K562 (cell line): ENCODE measurements around the gene ZMPSTE24. TPM values are rescaled to one million over a fixed set of nuclear protein-coding genes. Genes with fewer than 3 reads are reported as not detected.

ENCODE experiments used
- CXXC5 ChIP-seq: fragments of 250-450 bp; sonication (Bioruptor Pico); IDR thresholded peaks from 2 replicates; pipeline ENCODE4 v1.8.0; 2022; ENCODE audit warnings: inconsistent platforms, mild to moderate bottlenecking, moderate library complexity
- GABPA ChIP-seq: fragments of 200-800 bp; sonication (Bioruptor generic); conservative IDR thresholded peaks from 2 replicates; pipeline ENCODE4 v1.6.1; 2016; ENCODE audit warnings: low read depth, missing genetic modification characterization, missing compliant biosample characterization
- HMG20B ChIP-seq: fragments of 250-450 bp; sonication (Bioruptor Pico); IDR thresholded peaks from 2 replicates; pipeline ENCODE4 v1.5.0; 2021; ENCODE audit warnings: mild to moderate bottlenecking
- NCOA4 ChIP-seq: fragments of 450-650 bp; IDR thresholded peaks from 2 replicates; pipeline ENCODE4 v1.6.1; 2018; ENCODE audit warnings: mild to moderate bottlenecking; ENCODE audit not compliant: partially characterized antibody
- NFIX ChIP-seq: fragments of 250-450 bp; sonication (Bioruptor Pico); IDR thresholded peaks from 2 replicates; pipeline ENCODE4 v1.4.0; 2020; ENCODE audit warnings: low read depth, mild to moderate bottlenecking, moderate library complexity
- RAD21 ChIP-seq, 2 experiments: fragments of 250-450 bp in 1 of 2; fragments of 450-650 bp in 1 of 2; sonication (Bioruptor Pico) in 1 of 2; formaldehyde crosslinking in 1 of 2; IDR thresholded peaks in 1 of 2; conservative IDR thresholded peaks in 1 of 2; 2 replicates each; pipeline versions ENCODE4 v1.4.0 to v1.8.0; 2020 to 2022; ENCODE audit warnings: mild to moderate bottlenecking in 2 of 2, moderate library complexity in 1 of 2
- SIN3A ChIP-seq, 2 experiments: fragments of 150-350 bp in 1 of 2; IDR thresholded peaks; 2 replicates each; pipeline ENCODE4 v1.6.1; 2011 to 2016; ENCODE audit warnings: borderline replicate concordance in 2 of 2, low read depth in 2 of 2, low read length in 2 of 2, mild to moderate bottlenecking in 2 of 2, moderate library complexity in 2 of 2; ENCODE audit not compliant: control insufficient read depth in 1 of 2
- SRF ChIP-seq, 2 experiments: fragments of 250-450, 450-650 bp in 1 of 2; sonication (Bioruptor Pico) in 1 of 2; sonication (generic) in 1 of 2; formaldehyde crosslinking; IDR thresholded peaks; 2 replicates each; pipeline versions ENCODE4 v1.5.0 to v1.5.1; 2020 to 2022; ENCODE audit warnings: mild to moderate bottlenecking in 1 of 2, missing genetic modification reagents in 1 of 2
- U2AF2 ChIP-seq: fragments of 200-400 bp; formaldehyde crosslinking; optimal IDR thresholded peaks from 2 replicates; pipeline ENCODE3; 2017; ENCODE audit warnings: low read depth, mild to moderate bottlenecking, low read length
- ZNF140 ChIP-seq: fragments of 250-450 bp; sonication (Bioruptor Pico); IDR thresholded peaks from 2 replicates; pipeline ENCODE4 v1.8.0; 2021; ENCODE audit warnings: moderate library complexity, mild to moderate bottlenecking, inconsistent platforms
- ZNF184 ChIP-seq: sonication (generic); formaldehyde crosslinking; IDR thresholded peaks from 2 replicates; pipeline ENCODE4 v1.5.0; 2020; ENCODE audit warnings: missing genetic modification reagents
- ZNF589 ChIP-seq: fragments of 200-800 bp; sonication (Bioruptor generic); IDR thresholded peaks from 2 replicates; pipeline ENCODE4 v1.6.1; 2016; ENCODE audit warnings: low read depth, missing genetic modification characterization, missing compliant biosample characterization
- polyA plus RNA-seq, 8 experiments: library from polyadenylated mRNA; depleted of rRNA in 4 of 8; stranded (reverse) in 5 of 8; unstranded in 3 of 8; fragments of >200 nt; fragmentation: Nextera tagmentation in 2 of 8; fragmentation: Illumina TruSeq in 1 of 8; extraction: Ambion mirVana in 2 of 8; extraction: Trizol in 1 of 8; gene quantifications; 2 replicates each; pipeline versions ENCODE4 v1.2.1 to v1.2.3, GENCODE V29; 2011 to 2014; ENCODE audit warnings: inconsistent platforms in 1 of 8, missing spikeins in 1 of 8
- total RNA-seq, 7 experiments: library from RNA; depleted of rRNA in 6 of 7; stranded (reverse); fragments of >200 nt in 6 of 7; fragmentation: Illumina TruSeq in 2 of 7; extraction: Trizol in 2 of 7; gene quantifications; 2 replicates each; pipeline versions ENCODE4 v1.2.1 to v1.2.3, GENCODE V29; 2011 to 2021; ENCODE audit warnings: low replicate concordance in 1 of 7
- TF ChIP-seq, protein P1 (sequence below), 2 experiments: fragments of 200-800 bp in 1 of 2; sonication (Bioruptor generic) in 1 of 2; sonication (generic) in 1 of 2; formaldehyde crosslinking in 1 of 2; IDR thresholded peaks in 1 of 2; conservative IDR thresholded peaks in 1 of 2; 2 replicates each; pipeline versions ENCODE4 v1.5.0 to v1.6.1; 2016 to 2020; ENCODE audit warnings: missing compliant biosample characterization in 1 of 2, missing genetic modification characterization in 1 of 2, missing genetic modification reagents in 1 of 2
- TF ChIP-seq, protein P2 (sequence below): sonication (generic); formaldehyde crosslinking; IDR thresholded peaks from 2 replicates; pipeline ENCODE4 v1.8.0; 2022; ENCODE audit warnings: missing genetic modification reagents, mild to moderate bottlenecking, borderline replicate concordance
- TF ChIP-seq, protein P3 (sequence below): fragments of 150-350 bp; IDR thresholded peaks from 2 replicates; pipeline ENCODE4 v1.6.1; 2014; ENCODE audit warnings: low read depth, mild to moderate bottlenecking, low read length, borderline replicate concordance
- TF ChIP-seq, protein P4 (sequence below): fragments of 250-450 bp; sonication (Bioruptor Pico); IDR thresholded peaks from 2 replicates; pipeline ENCODE4 v1.5.0; 2020; ENCODE audit warnings: mild to moderate bottlenecking

Gene ZMPSTE24
- total and polyA plus RNA-seq, 9 of the 15 experiments (the other 6 are each of a cell fraction or from before 2014, with no cell fraction given), result 30.7 to 75.9 (median 64.3) TPM

DNA sequence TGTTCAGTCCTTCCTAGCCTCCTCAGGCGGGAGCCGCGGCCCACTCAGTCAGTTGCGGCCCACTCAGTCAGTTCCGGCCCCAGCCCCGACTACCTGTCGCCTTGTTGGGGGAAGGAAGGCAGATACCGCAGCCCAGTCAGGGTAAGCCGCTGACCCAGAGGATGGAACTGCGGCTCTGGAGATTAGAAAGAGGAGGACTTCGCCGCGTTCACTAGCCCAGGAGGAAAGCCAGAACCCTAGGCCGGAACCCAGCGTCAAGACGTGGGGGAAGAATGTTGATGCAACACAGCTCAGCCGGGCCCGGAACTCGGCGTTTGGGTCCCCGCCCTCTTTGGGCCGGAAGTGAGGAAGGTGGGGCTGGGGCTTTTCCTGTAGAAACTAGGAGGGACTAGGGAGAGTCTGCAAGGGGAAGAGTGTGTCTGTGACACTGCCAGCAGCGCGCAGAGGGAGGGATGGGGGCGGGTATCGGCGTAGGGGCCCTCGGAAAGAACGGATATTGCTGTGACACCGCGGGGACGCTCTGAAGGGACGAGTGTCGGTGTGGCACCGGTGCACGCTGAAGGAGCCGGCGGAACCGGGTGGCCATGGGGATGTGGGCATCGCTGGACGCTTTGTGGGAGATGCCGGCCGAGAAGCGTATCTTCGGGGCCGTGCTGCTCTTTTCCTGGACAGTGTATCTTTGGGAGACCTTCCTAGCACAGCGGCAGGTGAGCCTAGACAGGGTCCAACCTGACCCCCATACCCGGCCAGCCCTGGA is at the start of gene ZMPSTE24 (continued):
- TF ChIP-seq, protein P1, sequence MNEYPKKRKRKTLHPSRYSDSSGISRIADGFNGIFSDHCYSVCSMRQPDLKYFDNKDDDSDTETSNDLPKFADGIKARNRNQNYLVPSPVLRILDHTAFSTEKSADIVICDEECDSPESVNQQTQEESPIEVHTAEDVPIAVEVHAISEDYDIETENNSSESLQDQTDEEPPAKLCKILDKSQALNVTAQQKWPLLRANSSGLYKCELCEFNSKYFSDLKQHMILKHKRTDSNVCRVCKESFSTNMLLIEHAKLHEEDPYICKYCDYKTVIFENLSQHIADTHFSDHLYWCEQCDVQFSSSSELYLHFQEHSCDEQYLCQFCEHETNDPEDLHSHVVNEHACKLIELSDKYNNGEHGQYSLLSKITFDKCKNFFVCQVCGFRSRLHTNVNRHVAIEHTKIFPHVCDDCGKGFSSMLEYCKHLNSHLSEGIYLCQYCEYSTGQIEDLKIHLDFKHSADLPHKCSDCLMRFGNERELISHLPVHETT (CRISPR knock-in tag; conservative IDR thresholded peaks at IDR 0.05 in 1 of 2, IDR thresholded peaks at IDR 0.05 in 1 of 2), result peak in 1 of 2 experiments; percentile 92; a peak in 2 of 4 replicates
- peak; percentile 56; the same call in 1 of the 2 replicates for TF ChIP-seq ZNF589 (CRISPR knock-in tag)
- peak; percentile 99 for TF ChIP-seq CXXC5
- TF ChIP-seq U2AF2, result no peak
- no peak for TF ChIP-seq NFIX
- TF ChIP-seq, protein P2, sequence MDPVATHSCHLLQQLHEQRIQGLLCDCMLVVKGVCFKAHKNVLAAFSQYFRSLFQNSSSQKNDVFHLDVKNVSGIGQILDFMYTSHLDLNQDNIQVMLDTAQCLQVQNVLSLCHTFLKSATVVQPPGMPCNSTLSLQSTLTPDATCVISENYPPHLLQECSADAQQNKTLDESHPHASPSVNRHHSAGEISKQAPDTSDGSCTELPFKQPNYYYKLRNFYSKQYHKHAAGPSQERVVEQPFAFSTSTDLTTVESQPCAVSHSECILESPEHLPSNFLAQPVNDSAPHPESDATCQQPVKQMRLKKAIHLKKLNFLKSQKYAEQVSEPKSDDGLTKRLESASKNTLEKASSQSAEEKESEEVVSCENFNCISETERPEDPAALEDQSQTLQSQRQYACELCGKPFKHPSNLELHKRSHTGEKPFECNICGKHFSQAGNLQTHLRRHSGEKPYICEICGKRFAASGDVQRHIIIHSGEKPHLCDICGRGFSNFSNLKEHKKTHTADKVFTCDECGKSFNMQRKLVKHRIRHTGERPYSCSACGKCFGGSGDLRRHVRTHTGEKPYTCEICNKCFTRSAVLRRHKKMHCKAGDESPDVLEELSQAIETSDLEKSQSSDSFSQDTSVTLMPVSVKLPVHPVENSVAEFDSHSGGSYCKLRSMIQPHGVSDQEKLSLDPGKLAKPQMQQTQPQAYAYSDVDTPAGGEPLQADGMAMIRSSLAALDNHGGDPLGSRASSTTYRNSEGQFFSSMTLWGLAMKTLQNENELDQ (CRISPR knock-in tag), result peak; percentile 72; the same call in 1 of the 2 replicates
- peak; percentile 89 to 98 for TF ChIP-seq SIN3A (IDR thresholded peaks at IDR 0.05; ENCODE audit: borderline replicate concordance in 2 of 2, control insufficient read depth in 1 of 2, low read depth in 2 of 2, low read length in 2 of 2)
- TF ChIP-seq ZNF184 (CRISPR knock-in tag), result no peak; the same call in 1 of the 2 replicates
- TF ChIP-seq HMG20B (CRISPR knock-in tag), result no peak
- TF ChIP-seq NCOA4, result no peak
- TF ChIP-seq ZNF140 (CRISPR knock-in tag), result no peak
- 0 out of 4 replicates have a peak, but pooled peaks of 1 of the 2 experiments have one; percentile 6 for TF ChIP-seq RAD21 (CRISPR knock-in tag; conservative IDR thresholded peaks at IDR 0.05 in 1 of 2, IDR thresholded peaks at IDR 0.05 in 1 of 2)
- TF ChIP-seq, protein P3, sequence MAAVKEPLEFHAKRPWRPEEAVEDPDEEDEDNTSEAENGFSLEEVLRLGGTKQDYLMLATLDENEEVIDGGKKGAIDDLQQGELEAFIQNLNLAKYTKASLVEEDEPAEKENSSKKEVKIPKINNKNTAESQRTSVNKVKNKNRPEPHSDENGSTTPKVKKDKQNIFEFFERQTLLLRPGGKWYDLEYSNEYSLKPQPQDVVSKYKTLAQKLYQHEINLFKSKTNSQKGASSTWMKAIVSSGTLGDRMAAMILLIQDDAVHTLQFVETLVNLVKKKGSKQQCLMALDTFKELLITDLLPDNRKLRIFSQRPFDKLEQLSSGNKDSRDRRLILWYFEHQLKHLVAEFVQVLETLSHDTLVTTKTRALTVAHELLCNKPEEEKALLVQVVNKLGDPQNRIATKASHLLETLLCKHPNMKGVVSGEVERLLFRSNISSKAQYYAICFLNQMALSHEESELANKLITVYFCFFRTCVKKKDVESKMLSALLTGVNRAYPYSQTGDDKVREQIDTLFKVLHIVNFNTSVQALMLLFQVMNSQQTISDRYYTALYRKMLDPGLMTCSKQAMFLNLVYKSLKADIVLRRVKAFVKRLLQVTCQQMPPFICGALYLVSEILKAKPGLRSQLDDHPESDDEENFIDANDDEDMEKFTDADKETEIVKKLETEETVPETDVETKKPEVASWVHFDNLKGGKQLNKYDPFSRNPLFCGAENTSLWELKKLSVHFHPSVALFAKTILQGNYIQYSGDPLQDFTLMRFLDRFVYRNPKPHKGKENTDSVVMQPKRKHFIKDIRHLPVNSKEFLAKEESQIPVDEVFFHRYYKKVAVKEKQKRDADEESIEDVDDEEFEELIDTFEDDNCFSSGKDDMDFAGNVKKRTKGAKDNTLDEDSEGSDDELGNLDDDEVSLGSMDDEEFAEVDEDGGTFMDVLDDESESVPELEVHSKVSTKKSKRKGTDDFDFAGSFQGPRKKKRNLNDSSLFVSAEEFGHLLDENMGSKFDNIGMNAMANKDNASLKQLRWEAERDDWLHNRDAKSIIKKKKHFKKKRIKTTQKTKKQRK, result 0 out of 2 replicates have a peak, but pooled peaks have one; percentile 10
- TF ChIP-seq GABPA, result peak; percentile 100
- TF ChIP-seq, protein P4, sequence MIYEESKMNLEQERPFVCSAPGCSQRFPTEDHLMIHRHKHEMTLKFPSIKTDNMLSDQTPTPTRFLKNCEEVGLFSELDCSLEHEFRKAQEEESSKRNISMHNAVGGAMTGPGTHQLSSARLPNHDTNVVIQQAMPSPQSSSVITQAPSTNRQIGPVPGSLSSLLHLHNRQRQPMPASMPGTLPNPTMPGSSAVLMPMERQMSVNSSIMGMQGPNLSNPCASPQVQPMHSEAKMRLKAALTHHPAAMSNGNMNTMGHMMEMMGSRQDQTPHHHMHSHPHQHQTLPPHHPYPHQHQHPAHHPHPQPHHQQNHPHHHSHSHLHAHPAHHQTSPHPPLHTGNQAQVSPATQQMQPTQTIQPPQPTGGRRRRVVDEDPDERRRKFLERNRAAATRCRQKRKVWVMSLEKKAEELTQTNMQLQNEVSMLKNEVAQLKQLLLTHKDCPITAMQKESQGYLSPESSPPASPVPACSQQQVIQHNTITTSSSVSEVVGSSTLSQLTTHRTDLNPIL (CRISPR knock-in tag), result no peak
- no peak; a peak in 1 of 4 replicates for TF ChIP-seq SRF (CRISPR knock-in tag; IDR thresholded peaks at IDR 0.05)
